ENCODE measurements around the gene SCUBE1. TPM values are rescaled to one million over a fixed set of nuclear protein-coding genes. Genes with fewer than 3 reads are reported as not detected.

SCUBE1 gene
- total and polyA plus RNA-seq, 2 experiments from 2014 or later: not detected

DNA sequence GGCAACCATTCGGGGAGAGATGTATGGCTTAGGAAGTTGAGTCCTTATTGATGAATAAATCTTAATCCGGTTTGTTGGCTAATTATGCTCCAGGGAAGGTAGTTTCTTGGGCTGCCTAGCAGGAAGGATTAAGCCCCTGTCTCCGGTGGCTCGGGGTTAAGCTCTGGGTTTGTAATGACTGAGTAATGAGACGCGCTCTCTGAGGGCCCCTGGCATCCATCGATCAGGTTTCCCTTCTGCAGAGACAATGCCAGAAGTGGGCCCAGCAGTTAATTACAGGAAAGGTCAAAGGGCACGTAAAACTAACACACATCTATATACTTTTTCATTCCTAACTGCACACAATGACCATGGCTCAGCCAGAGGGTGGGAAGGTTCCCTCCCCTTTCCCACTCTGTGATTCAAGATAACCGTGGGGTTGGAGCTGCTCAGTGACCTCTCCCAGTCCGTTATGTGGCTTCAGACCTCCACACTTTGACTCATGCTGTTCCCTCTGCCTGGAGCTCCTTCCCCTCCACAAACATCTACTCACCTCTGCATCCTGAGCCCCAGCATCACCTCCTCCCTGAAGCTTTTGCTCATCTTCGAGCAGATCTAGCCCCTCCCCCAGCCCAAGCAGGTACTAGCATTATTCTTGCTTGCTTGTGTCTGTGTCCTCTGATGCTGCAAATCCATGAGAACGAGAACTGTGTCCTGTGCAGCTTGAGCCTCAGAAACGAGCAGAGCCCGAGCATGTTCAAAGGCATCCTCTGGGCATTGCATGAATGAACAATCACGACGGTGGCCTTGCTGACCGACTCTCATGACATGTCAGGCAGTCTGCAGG is 16.6 kb downstream of the SCUBE1 start:
- Histone ChIP-seq H3K4me1 (ENCODE audit: insufficient read depth) (no peaks in the 10 kb centered on the region), H4K20me1 (ENCODE audit: insufficient read depth) (no peaks in the 10 kb centered on the region), H3K9me2 (ENCODE audit: insufficient read depth) (no peaks in the 10 kb centered on the region), H3K9me3 (ENCODE audit: low read depth) (no peaks in the 10 kb centered on the region), H3K27ac (no peak overlapping the region), H3K9ac (no peak overlapping the region), H3K4me2 (ENCODE audit: unreplicated experiment) (no peak overlapping the region), H2AFZ (no peak overlapping the region), H3F3A (ENCODE audit: insufficient read depth) (no peaks in the 10 kb centered on the region), H3K27me3 (replicated peaks; ENCODE audit: insufficient read depth) (peaks cover 26% of the 10 kb centered on the region), H3K4me3 (no peak overlapping the region), H3K79me2 (ENCODE audit: insufficient read depth) (no peaks in the 10 kb centered on the region), H3K36me3 (ENCODE audit: low read depth) (no peaks in the 10 kb centered on the region)
- 46 to 54% methylated on average over 17 of the region's 17 CpGs for WGBS, 2 experiments (ENCODE audit: low coverage in 1 of 2, low lambda C conversion rate in 2 of 2, missing lambda C conversion rate in 2 of 2)
- DNase-seq: no peak
- TF ChIP-seq EZH2 (IDR thresholded peaks at IDR 0.05; ENCODE audit: insufficient read depth, poor library complexity, severe bottlenecking): no peak
- no peak for TF ChIP-seq EZH2phosphoT487 (IDR thresholded peaks at IDR 0.05; ENCODE audit: insufficient read depth, low read depth)
- in situ Hi-C loops (cut with MboI): no loop called here

DNA sequence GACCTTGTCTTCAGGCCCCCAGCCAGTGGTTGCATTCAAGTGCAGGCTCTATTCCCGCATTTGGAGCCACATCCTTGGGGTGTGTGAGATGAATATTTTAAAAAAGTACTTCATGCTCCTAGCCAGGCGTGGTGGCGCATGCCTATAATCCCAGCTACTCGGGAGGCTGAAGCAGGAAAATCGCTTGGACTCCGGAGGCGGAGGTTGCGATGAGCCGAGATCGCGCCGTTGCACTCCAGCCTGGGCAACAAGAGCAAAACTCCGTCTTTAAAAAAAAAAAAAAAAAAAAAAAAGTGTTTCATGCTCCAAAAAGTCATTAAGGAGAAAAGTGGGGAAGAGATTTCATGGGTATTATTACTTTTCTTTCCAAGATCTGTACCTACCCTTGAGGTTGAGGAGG is 18.0 kb downstream of the SCUBE1 start:
- Histone ChIP-seq H3F3A (ENCODE audit: insufficient read depth) (no peaks in the 10 kb centered on the region), H4K20me1 (ENCODE audit: insufficient read depth) (no peaks in the 10 kb centered on the region), H3K4me2 (ENCODE audit: unreplicated experiment) (no peak overlapping the region), H3K36me3 (ENCODE audit: low read depth) (no peaks in the 10 kb centered on the region), H3K4me3 (no peak overlapping the region), H3K9ac (no peak overlapping the region), H3K4me1 (ENCODE audit: insufficient read depth) (no peaks in the 10 kb centered on the region), H3K9me3 (ENCODE audit: low read depth) (no peaks in the 10 kb centered on the region), H2AFZ (no peak overlapping the region), H3K79me2 (ENCODE audit: insufficient read depth) (no peaks in the 10 kb centered on the region), H3K9me2 (ENCODE audit: insufficient read depth) (no peaks in the 10 kb centered on the region), H3K27ac (no peak overlapping the region), H3K27me3 (replicated peaks; ENCODE audit: insufficient read depth) (peaks cover 14% of the 10 kb centered on the region)
- DNase-seq: no peak
- in situ Hi-C loops (cut with MboI): no loop called here
- WGBS, 2 experiments (ENCODE audit: low coverage in 1 of 2, low lambda C conversion rate in 2 of 2, missing lambda C conversion rate in 2 of 2): 74% methylated on average over 13 of the region's 13 CpGs
- no peak for TF ChIP-seq EZH2 (IDR thresholded peaks at IDR 0.05; ENCODE audit: insufficient read depth, poor library complexity, severe bottlenecking)
- TF ChIP-seq EZH2phosphoT487 (IDR thresholded peaks at IDR 0.05; ENCODE audit: insufficient read depth, low read depth): no peak

DNA sequence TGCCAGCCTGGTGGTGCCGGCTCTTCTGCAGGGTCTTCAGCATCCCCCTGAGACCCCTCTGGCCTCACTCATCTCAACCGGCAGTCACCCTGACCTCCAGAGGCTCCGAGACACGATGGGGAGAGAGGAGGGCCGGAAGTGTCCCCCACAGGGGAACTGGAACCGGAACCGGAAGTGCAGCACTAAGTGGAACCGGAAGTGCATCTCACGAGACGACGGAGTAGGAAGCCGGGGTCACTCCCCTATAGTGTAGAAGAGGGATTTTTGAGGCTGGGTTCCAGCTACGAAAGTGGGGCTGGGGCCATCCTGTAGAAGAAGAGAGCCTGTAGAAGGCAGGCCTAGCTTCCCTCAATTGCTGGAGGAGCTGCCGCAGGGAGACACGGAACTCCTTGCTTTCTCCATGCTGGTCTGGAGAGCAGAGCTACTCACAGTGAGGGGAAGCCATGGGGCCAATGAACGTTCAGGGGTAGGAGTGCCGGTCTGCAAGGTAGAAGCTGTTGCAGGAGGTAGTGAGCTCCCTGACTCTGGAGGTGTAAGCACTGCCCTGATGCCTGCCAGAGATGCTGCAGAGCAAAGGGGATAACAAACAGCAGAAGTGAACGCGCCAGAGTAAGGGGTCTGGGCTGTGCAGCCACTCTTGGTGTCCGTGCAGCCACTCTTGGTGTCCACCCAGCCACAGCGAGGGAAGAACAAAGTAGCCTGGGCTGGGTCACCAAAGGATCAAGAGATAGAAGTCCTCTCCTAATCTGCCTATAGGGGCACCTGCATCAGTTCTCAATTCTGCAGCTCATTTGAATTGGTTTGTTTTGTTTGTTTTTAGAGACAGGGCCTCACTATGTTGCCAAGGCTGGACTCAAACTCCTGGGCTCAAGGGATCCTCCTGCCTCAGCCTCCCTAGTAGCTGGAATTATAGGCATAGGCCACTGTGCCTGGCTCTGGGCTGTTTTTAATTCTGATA is 21.9 kb downstream of the SCUBE1 start:
- Histone ChIP-seq H3K4me1 (ENCODE audit: insufficient read depth) (no peaks in the 10 kb centered on the region), H3K27ac (no peak overlapping the region), H3K4me2 (ENCODE audit: unreplicated experiment) (no peak overlapping the region), H3K36me3 (ENCODE audit: low read depth) (no peaks in the 10 kb centered on the region), H4K20me1 (ENCODE audit: insufficient read depth) (no peaks in the 10 kb centered on the region), H3K27me3 (replicated peaks; ENCODE audit: insufficient read depth) (peaks cover 9% of the 10 kb centered on the region), H3K4me3 (no peak overlapping the region), H3K79me2 (ENCODE audit: insufficient read depth) (no peaks in the 10 kb centered on the region), H3K9me2 (ENCODE audit: insufficient read depth) (no peaks in the 10 kb centered on the region), H3K9ac (no peak overlapping the region), H2AFZ (no peak overlapping the region), H3F3A (ENCODE audit: insufficient read depth) (no peaks in the 10 kb centered on the region), H3K9me3 (ENCODE audit: low read depth) (no peaks in the 10 kb centered on the region)
- no peak for TF ChIP-seq EZH2phosphoT487 (IDR thresholded peaks at IDR 0.05; ENCODE audit: insufficient read depth, low read depth)
- no peak for TF ChIP-seq EZH2 (IDR thresholded peaks at IDR 0.05; ENCODE audit: insufficient read depth, poor library complexity, severe bottlenecking)
- no peak for DNase-seq
- in situ Hi-C loops (cut with MboI): no loop called here
- WGBS, 2 experiments (ENCODE audit: low coverage in 1 of 2, low lambda C conversion rate in 2 of 2, missing lambda C conversion rate in 2 of 2): 67 to 75% methylated on average over 21 of the region's 21 CpGs

DNA sequence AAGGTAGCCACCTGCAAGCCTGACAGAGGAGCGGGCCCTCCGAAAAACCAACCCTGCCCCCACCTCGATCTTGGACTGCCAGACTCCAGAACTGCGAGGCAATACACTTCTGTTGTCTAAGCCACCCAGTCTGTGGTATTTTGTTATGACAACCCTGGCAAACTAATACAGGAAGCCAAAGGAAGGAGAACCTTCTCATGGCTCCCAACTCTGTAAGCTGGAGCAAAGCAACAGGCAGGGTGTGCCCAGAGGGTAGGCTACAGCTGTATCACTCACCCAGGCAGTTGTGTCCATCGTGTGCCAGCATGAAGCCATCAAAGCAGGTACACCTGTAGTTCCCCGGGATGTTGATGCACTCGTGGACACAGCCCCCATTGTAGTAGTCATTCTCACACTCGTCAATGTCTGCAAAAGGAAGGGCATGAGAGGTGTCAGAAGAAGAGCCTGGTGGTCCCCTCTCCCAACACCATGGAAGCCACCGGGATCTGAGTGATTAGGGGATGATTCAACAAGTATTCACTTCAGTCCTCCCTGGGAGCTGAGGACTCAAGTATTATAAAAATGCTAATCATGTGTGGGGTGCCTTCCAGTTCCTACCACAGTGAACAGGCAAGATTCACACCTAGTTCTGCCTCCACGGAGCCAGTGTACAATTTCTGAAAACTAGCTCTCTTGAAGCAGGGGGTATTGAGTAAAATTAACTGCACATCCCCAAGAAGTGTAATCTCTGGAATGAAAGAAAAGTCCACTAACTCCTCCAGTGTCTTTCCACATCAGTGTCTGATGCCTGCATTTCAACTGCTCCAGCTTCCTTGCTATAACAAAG is 23.3 kb downstream of the SCUBE1 start:
- H3K4me3 ChIP-seq: no peak overlapping the region
- WGBS, 2 experiments (ENCODE audit: low coverage in 1 of 2, low lambda C conversion rate in 2 of 2, missing lambda C conversion rate in 2 of 2): 42 to 55% methylated on average over 10 of the region's 10 CpGs
- no peaks in the 10 kb centered on the region for H3F3A ChIP-seq (ENCODE audit: insufficient read depth)
- no peaks in the 10 kb centered on the region for H3K79me2 ChIP-seq (ENCODE audit: insufficient read depth)
- no peak overlapping the region for H3K4me2 ChIP-seq (ENCODE audit: unreplicated experiment)
- no peak overlapping the region for H3K27ac ChIP-seq
- in situ Hi-C loops (cut with MboI): no loop called here
- peaks cover 6% of the 10 kb centered on the region for H3K27me3 ChIP-seq (replicated peaks; ENCODE audit: insufficient read depth)
- H3K9ac ChIP-seq: no peak overlapping the region
- TF ChIP-seq EZH2phosphoT487 (IDR thresholded peaks at IDR 0.05; ENCODE audit: insufficient read depth, low read depth) (no peak), EZH2 (IDR thresholded peaks at IDR 0.05; ENCODE audit: insufficient read depth, poor library complexity, severe bottlenecking) (no peak)
- no peak for DNase-seq
- H3K9me2 ChIP-seq (ENCODE audit: insufficient read depth): no peaks in the 10 kb centered on the region
- H2AFZ ChIP-seq: no peak overlapping the region
- no peaks in the 10 kb centered on the region for H3K36me3 ChIP-seq (ENCODE audit: low read depth)
- no peaks in the 10 kb centered on the region for H3K9me3 ChIP-seq (ENCODE audit: low read depth)
- H3K4me1 ChIP-seq (ENCODE audit: insufficient read depth): no peaks in the 10 kb centered on the region
- no peaks in the 10 kb centered on the region for H4K20me1 ChIP-seq (ENCODE audit: insufficient read depth)

Data from GM23248 (cell line).